A549 treated with GW870086 at 1 μM for 4 hours (cell line): ENCODE measurements around the gene WFS1. TPM values are rescaled to one million over a fixed set of nuclear protein-coding genes. Genes with fewer than 3 reads are reported as not detected.

Experiments used
- total RNA-seq: library from RNA; stranded (reverse); fragments of 200-300 nt; extraction: Qiagen RNA extraction; gene quantifications from 5 replicates; pipeline ENCODE4 v1.2.3, GENCODE V29; 2022; ENCODE audit warnings: low read depth

Gene WFS1, protein sequence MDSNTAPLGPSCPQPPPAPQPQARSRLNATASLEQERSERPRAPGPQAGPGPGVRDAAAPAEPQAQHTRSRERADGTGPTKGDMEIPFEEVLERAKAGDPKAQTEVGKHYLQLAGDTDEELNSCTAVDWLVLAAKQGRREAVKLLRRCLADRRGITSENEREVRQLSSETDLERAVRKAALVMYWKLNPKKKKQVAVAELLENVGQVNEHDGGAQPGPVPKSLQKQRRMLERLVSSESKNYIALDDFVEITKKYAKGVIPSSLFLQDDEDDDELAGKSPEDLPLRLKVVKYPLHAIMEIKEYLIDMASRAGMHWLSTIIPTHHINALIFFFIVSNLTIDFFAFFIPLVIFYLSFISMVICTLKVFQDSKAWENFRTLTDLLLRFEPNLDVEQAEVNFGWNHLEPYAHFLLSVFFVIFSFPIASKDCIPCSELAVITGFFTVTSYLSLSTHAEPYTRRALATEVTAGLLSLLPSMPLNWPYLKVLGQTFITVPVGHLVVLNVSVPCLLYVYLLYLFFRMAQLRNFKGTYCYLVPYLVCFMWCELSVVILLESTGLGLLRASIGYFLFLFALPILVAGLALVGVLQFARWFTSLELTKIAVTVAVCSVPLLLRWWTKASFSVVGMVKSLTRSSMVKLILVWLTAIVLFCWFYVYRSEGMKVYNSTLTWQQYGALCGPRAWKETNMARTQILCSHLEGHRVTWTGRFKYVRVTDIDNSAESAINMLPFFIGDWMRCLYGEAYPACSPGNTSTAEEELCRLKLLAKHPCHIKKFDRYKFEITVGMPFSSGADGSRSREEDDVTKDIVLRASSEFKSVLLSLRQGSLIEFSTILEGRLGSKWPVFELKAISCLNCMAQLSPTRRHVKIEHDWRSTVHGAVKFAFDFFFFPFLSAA
- total RNA-seq: 10.1 to 13.6 TPM (median 13.4 TPM) in 5 replicates

DNA sequence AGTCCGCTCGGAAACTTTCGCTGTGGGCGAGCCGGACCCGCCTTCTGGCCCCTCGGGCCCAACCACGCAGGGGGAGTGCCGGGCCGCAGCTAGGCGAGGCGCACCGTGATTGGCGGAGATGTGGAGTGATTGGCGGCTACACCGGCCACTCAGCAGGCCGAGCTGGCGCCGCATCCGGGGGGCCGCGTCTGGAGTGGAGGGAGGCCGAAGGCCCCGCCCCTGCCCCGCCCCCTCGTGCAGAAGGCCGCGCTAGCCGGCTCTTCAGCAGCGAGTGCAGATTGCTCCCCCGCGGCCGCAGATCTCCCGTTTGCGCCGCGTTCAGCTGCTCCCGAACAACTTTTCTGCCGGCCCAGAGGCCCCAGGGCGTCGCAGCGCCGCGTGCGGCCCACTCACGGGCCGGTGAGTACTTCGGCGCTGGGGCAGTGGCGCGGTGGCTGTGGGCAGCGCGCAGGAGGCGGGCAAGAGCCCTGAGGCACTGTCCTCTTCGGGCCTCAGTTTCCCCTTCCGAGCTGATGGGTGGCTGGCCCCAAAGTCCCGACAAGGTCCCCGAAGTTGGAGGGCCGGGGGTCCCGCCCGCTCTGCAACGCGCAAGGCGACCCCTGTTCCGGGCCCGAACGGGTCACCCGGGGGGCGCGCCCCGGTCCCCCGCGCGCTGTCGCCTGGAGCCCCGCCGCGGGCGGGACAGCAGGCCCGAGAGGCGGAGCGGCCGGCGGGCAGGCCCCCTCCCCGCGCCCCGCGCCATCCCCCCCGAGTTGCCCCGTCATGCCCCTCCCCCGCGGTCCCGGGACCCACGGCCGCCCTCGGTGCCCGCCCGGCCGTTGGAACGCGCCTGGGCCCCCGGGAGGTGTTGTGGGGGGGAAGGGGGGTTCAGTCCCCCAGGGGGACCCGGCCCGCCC lies at the start of gene WFS1:
Gene WFS1 (plus strand): TSS at position 235 of the 896 bp plus-strand sequence. CDS start 7,606 bp downstream, outside the sequence.

Other genes with a start within 250 kb of the WFS1 start
- not detected in 5 replicates for gene JAKMIP1, start 69.3 kb upstream of the WFS1 start, total RNA-seq
- gene PPP2R2C, start 202.8 kb downstream of the WFS1 start, total RNA-seq: 29.0 to 39.1 TPM (median 34.8 TPM) in 5 replicates